Measurements from ENCODE around the gene PACRG. TPM values are rescaled to one million over a fixed set of nuclear protein-coding genes. Genes with fewer than 3 reads are reported as not detected.

Gene PACRG
- total RNA-seq, 1 donor, result 1.4 TPM

GRCh38 chr6:163250116-163250515, 522.3 kb downstream of the PACRG start:
- TF ChIP-seq, protein P1, sequence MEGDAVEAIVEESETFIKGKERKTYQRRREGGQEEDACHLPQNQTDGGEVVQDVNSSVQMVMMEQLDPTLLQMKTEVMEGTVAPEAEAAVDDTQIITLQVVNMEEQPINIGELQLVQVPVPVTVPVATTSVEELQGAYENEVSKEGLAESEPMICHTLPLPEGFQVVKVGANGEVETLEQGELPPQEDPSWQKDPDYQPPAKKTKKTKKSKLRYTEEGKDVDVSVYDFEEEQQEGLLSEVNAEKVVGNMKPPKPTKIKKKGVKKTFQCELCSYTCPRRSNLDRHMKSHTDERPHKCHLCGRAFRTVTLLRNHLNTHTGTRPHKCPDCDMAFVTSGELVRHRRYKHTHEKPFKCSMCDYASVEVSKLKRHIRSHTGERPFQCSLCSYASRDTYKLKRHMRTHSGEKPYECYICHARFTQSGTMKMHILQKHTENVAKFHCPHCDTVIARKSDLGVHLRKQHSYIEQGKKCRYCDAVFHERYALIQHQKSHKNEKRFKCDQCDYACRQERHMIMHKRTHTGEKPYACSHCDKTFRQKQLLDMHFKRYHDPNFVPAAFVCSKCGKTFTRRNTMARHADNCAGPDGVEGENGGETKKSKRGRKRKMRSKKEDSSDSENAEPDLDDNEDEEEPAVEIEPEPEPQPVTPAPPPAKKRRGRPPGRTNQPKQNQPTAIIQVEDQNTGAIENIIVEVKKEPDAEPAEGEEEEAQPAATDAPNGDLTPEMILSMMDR (IDR thresholded peaks at IDR 0.05; ENCODE audit: extremely low read depth, low read depth, low read length), result no peak
- Histone ChIP-seq H2AFZ (ENCODE audit: low read length) (no peak overlapping the region), H3K4me1 (ENCODE audit: insufficient read depth, low read length) (no peaks in the 10 kb centered on the region), H4K20me1 (ENCODE audit: insufficient read depth, low read length) (no peaks in the 10 kb centered on the region), H3K4me2 (ENCODE audit: insufficient read depth, low read length) (no peak overlapping the region), H3K27me3 (ENCODE audit: insufficient read depth, low read length) (no peaks in the 10 kb centered on the region), H3K27ac (ENCODE audit: low read depth, low read length) (no peak overlapping the region), H3K79me2 (ENCODE audit: insufficient read depth, low read length) (no peaks in the 10 kb centered on the region), H3K9me3 (ENCODE audit: low read depth, low read length) (no peaks in the 10 kb centered on the region), H3K4me3 (ENCODE audit: insufficient read depth, low read length) (no peak overlapping the region), H3K36me3 (ENCODE audit: insufficient read depth, low read length) (no peaks in the 10 kb centered on the region)
- no peak for DNase-seq (ENCODE audit: insufficient read length, low spot score, missing footprints)

- Histone ChIP-seq H3K4me3 (ENCODE audit: insufficient read depth, low read length) (no peak overlapping the region), H3K79me2 (ENCODE audit: insufficient read depth, low read length) (no peaks in the 10 kb centered on the region), H3K4me1 (ENCODE audit: insufficient read depth, low read length) (no peaks in the 10 kb centered on the region), H2AFZ (ENCODE audit: low read length) (no peak overlapping the region), H3K4me2 (ENCODE audit: insufficient read depth, low read length) (no peak overlapping the region), H3K36me3 (ENCODE audit: insufficient read depth, low read length) (no peaks in the 10 kb centered on the region), H3K9me3 (ENCODE audit: low read depth, low read length) (no peaks in the 10 kb centered on the region), H3K27me3 (ENCODE audit: insufficient read depth, low read length) (no peaks in the 10 kb centered on the region), H3K27ac (ENCODE audit: low read depth, low read length) (no peak overlapping the region), H4K20me1 (ENCODE audit: insufficient read depth, low read length) (no peaks in the 10 kb centered on the region)
- TF ChIP-seq, protein P1 (IDR thresholded peaks at IDR 0.05; ENCODE audit: extremely low read depth, low read depth, low read length), result no peak
- no peak for DNase-seq (ENCODE audit: insufficient read length, low spot score, missing footprints)
These were observed 524.4 kb downstream of the PACRG start for GRCh38 chr6:163252061-163252591.

- Histone ChIP-seq H3K27me3 (ENCODE audit: insufficient read depth, low read length) (no peaks in the 10 kb centered on the region), H3K9me3 (ENCODE audit: low read depth, low read length) (no peaks in the 10 kb centered on the region), H3K79me2 (ENCODE audit: insufficient read depth, low read length) (no peaks in the 10 kb centered on the region), H3K4me2 (ENCODE audit: insufficient read depth, low read length) (no peak overlapping the region), H4K20me1 (ENCODE audit: insufficient read depth, low read length) (no peaks in the 10 kb centered on the region), H3K27ac (ENCODE audit: low read depth, low read length) (no peak overlapping the region), H3K4me1 (ENCODE audit: insufficient read depth, low read length) (no peaks in the 10 kb centered on the region), H3K36me3 (ENCODE audit: insufficient read depth, low read length) (no peaks in the 10 kb centered on the region), H3K4me3 (ENCODE audit: insufficient read depth, low read length) (no peak overlapping the region), H2AFZ (ENCODE audit: low read length) (no peak overlapping the region)
- DNase-seq (ENCODE audit: insufficient read length, low spot score, missing footprints), result no peak
- TF ChIP-seq, protein P1 (IDR thresholded peaks at IDR 0.05; ENCODE audit: extremely low read depth, low read depth, low read length), result no peak
These were observed 525.9 kb downstream of the PACRG start for GRCh38 chr6:163253556-163254213.

DNA sequence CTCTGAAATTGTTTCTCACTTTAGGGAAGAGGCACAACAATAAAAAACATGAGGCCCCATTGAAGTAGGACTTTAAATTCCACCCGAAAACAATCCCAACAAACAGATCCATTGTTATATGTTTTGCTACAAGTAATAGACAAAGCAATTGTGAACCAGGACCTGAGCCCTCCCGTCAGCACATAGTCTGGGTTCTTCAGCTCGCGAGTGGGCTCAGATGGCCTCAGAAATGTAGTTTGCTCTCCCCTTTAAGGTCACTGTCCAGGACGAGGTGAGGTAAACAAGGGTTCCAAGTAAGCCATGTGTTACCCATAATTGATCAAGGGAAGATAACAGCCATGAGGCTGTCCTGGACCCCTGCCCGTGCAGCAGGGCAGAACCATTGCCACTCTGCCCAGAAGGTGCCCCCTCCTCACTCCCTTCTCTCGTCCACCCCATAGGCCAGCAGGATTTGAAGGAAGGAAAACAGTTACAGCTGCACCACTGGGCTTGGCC, 526.6 kb downstream of the PACRG start:
- Histone ChIP-seq H3K4me2 (ENCODE audit: insufficient read depth, low read length) (no peak overlapping the region), H3K4me3 (ENCODE audit: insufficient read depth, low read length) (no peak overlapping the region), H3K27ac (ENCODE audit: low read depth, low read length) (no peak overlapping the region), H3K9me3 (ENCODE audit: low read depth, low read length) (no peaks in the 10 kb centered on the region), H3K4me1 (ENCODE audit: insufficient read depth, low read length) (no peaks in the 10 kb centered on the region), H3K79me2 (ENCODE audit: insufficient read depth, low read length) (no peaks in the 10 kb centered on the region), H3K36me3 (ENCODE audit: insufficient read depth, low read length) (no peaks in the 10 kb centered on the region), H4K20me1 (ENCODE audit: insufficient read depth, low read length) (no peaks in the 10 kb centered on the region), H2AFZ (ENCODE audit: low read length) (no peak overlapping the region), H3K27me3 (ENCODE audit: insufficient read depth, low read length) (no peaks in the 10 kb centered on the region)
- DNase-seq (ENCODE audit: insufficient read length, low spot score, missing footprints), result no peak
- TF ChIP-seq, protein P1 (IDR thresholded peaks at IDR 0.05; ENCODE audit: extremely low read depth, low read depth, low read length), result no peak
